ENCODE data around the gene DPP7.
A peak's percentile ranks its signal among the peaks of the same experiment; 100 is the strongest.

DPP7 gene

GRCh38 chr9:137111788-137112563, 2.6 kb downstream of the DPP7 start:
- DNase-seq (ENCODE audit: low spot score), result peak; percentile 29

GRCh38 chr9:137110911-137111787, 3.4 kb downstream of the DPP7 start:
- DNase-seq (ENCODE audit: low spot score), result peak; percentile 17

GRCh38 chr9:137110147-137110910, 4.2 kb downstream of the DPP7 start:
- DNase-seq (ENCODE audit: low spot score), result peak; percentile 13

- DNase-seq (ENCODE audit: low spot score), result peak; percentile 30
These were observed 5.0 kb downstream of the DPP7 start for GRCh38 chr9:137109250-137110146.

- DNase-seq (ENCODE audit: low spot score), result peak; percentile 25
These were observed 5.8 kb downstream of the DPP7 start for GRCh38 chr9:137108608-137109249.

- peak; percentile 25 for DNase-seq (ENCODE audit: low spot score)
These were observed 6.6 kb downstream of the DPP7 start for GRCh38 chr9:137107982-137108381.

- DNase-seq (ENCODE audit: low spot score), result peak; percentile 44
These were observed 7.1 kb downstream of the DPP7 start for GRCh38 chr9:137107312-137107921.

GRCh38 chr9:137106662-137107250, 7.8 kb downstream of the DPP7 start:
- peak; percentile 27 for DNase-seq (ENCODE audit: low spot score)

- DNase-seq (ENCODE audit: low spot score), result peak; percentile 32
These were observed 8.5 kb downstream of the DPP7 start for GRCh38 chr9:137105814-137106661.

- DNase-seq (ENCODE audit: low spot score), result no peak
These were observed 11.1 kb downstream of the DPP7 start for GRCh38 chr9:137103206-137103999.

GRCh38 chr9:137099231-137099630, 15.3 kb downstream of the DPP7 start:
- DNase-seq (ENCODE audit: low spot score), result peak; percentile 18

GRCh38 chr9:137097761-137098462, 16.6 kb downstream of the DPP7 start:
- DNase-seq (ENCODE audit: low spot score), result peak; percentile 10

- peak; percentile 10 for DNase-seq (ENCODE audit: low spot score)
These were observed 17.6 kb downstream of the DPP7 start for GRCh38 chr9:137096785-137097546.

GRCh38 chr9:137095664-137096517, 18.6 kb downstream of the DPP7 start:
- peak; percentile 60 for DNase-seq (ENCODE audit: low spot score)

GRCh38 chr9:137089232-137089947, 25.1 kb downstream of the DPP7 start:
- no peak for DNase-seq (ENCODE audit: low spot score)

Data from D341Med (cell line).